Measurements from ENCODE around the gene ZNF497. TPM values are rescaled to one million over a fixed set of nuclear protein-coding genes. Genes with fewer than 3 reads are reported as not detected.
"Not testable (repeated sequence)": the region's sequence is repeated elsewhere in the genome, so short reads cannot be mapped to it uniquely, and the experiment has no call there.

ZNF497 gene
- total RNA-seq, 6 donors from 2014 or later: 1.5 to 15.7 (median 4.0) TPM

DNA sequence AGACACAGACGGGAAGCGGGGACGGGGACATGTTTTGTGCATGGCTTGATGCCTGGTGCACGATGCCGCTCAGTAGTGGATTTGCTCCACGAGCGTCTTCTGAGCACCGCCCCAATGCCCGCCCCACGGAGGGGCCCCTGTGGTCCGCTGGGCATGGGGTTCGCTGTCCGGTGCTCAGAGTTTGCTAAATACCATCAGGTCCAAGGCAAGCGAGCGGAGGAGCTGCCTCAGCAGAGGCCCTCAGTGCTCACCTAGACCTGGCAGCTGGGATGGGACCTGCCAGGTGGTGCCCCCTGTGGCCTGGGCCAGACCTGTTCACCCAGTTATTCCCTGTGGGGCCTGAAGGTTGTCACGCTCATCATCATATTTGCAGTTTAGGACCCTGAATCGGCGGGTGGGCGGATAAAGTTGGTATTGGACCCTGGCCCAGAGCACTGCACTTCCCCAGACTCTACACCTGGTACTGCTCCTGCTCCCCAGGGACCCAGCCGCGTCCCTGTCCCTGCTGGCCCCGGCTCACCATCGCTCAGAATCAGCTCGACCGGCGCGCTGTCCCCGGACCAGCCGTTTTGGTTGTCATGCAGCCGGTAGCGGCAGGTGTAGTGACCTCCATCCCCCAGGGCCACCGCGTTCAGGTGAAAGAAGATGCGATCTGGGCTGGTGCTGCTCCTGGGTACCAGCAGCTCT lies 11.5 kb downstream of the ZNF497 start:
- H3K27ac ChIP-seq: no peak overlapping the region
- H3K27me3 ChIP-seq: peaks cover 0 to 15% (median 3%) of the 10 kb centered on the region in 4 donors
- DNase-seq: peak in 1 of 2 donors; percentile 71
- H3K4me1 ChIP-seq: peaks cover 10 to 36% (median 20%) of the 10 kb centered on the region in 4 donors
- H3K36me3 ChIP-seq: peaks cover 0 to 11% (median 0%) of the 10 kb centered on the region in 4 donors
- no peak for ATAC-seq (ENCODE audit: low FRiP score in 2 of 2)
- no peaks in the 10 kb centered on the region for H3K9me3 ChIP-seq
- TF ChIP-seq EP300 (IDR thresholded peaks at IDR 0.05): no peak
- 74 to 76% methylated on average over 30 to 32 of the region's 34 CpGs for WGBS, 2 donors
- H3K4me3 ChIP-seq: peak overlapping the region in 1 of 4 donors; percentile 9

DNA sequence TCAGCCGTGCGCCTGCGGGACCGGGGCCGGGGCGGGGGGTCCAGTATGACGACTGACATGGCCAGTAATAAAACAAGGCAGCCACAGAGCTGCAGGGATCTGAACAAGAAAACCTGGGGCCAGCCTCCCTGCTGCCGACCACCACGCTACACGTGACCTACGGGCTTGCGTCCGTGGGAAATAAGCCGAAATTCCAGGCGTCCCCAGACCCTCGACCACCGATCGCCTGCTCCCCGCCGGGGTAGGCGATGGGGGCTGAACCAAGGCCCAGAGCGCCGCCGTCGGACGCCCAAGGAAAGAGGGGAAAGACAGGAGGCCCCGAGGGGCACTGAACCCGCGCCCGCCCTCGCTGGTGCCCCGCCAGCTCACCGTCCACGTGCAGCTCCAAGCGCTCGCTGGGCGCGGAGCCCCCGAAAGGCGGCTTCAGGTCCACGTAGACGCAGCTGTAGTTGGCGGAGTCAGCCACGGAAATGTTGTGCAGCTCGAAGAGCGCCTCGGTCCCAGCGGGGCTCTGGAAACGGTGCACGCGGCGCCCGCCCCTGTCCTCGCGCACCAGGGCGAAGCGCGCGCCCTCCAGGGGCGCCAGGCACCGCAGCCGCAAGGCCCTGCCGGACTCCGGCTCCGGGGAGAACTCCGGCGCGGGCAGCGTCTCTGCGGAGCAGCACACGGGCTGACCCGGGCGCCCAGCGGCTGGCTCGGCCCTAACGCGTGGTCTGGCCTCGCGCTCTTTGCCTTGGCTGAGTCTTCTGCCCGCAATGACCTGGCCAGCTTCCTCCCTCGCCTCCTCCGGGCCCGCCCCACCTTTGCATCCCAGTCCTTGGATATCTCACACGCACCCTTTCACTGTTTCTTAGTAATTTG lies 12.3 kb downstream of the ZNF497 start:
- WGBS, 2 donors: 57 to 65% methylated on average over 34 to 54 of the region's 84 CpGs
- Histone ChIP-seq H3K4me3 (peak overlapping the region in 2 of 4 donors; percentile 9 to 26), H3K36me3 (peaks cover 0 to 11% (median 0%) of the 10 kb centered on the region in 4 donors), H3K27ac (no peak overlapping the region), H3K9me3 (no peaks in the 10 kb centered on the region), H3K27me3 (peaks cover 0 to 15% (median 2%) of the 10 kb centered on the region in 4 donors), H3K4me1 (peaks cover 10 to 32% (median 19%) of the 10 kb centered on the region in 4 donors)
- DNase-seq: peak in 1 of 2 donors; percentile 85
- ATAC-seq (ENCODE audit: low FRiP score in 2 of 2): no peak
- no peak for TF ChIP-seq EP300 (IDR thresholded peaks at IDR 0.05)
- no peak for TF ChIP-seq POLR2A (IDR thresholded peaks at IDR 0.05)
- TF ChIP-seq, protein P1, sequence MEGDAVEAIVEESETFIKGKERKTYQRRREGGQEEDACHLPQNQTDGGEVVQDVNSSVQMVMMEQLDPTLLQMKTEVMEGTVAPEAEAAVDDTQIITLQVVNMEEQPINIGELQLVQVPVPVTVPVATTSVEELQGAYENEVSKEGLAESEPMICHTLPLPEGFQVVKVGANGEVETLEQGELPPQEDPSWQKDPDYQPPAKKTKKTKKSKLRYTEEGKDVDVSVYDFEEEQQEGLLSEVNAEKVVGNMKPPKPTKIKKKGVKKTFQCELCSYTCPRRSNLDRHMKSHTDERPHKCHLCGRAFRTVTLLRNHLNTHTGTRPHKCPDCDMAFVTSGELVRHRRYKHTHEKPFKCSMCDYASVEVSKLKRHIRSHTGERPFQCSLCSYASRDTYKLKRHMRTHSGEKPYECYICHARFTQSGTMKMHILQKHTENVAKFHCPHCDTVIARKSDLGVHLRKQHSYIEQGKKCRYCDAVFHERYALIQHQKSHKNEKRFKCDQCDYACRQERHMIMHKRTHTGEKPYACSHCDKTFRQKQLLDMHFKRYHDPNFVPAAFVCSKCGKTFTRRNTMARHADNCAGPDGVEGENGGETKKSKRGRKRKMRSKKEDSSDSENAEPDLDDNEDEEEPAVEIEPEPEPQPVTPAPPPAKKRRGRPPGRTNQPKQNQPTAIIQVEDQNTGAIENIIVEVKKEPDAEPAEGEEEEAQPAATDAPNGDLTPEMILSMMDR (IDR thresholded peaks at IDR 0.05): no peak
- no peak for TF ChIP-seq POLR2AphosphoS5 (IDR thresholded peaks at IDR 0.05)

DNA sequence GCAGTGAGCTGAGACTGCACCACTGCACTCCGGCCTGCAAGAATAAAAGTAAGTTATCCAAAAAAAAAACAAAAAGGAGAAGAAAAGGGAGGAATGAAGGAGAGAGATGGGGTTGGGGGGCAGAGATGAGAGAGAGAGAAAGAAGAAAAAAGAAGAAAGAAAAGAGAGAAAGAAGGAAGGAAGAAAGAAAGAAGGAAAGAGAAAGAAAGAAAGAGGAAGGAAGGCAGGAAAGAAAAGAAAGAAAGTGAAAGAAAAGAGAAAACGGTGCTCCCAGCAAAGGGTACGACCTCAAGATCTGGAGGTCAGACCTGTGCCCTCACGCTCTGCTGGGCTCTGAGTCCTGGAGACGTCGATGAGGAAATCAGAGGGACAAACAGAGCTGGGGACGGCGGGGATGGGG lies 13.0 kb downstream of the ZNF497 start:
- TF ChIP-seq POLR2A (IDR thresholded peaks at IDR 0.05) (no peak), POLR2AphosphoS5 (IDR thresholded peaks at IDR 0.05) (no peak), EP300 (IDR thresholded peaks at IDR 0.05) (no peak)
- TF ChIP-seq, protein P1 (IDR thresholded peaks at IDR 0.05): no peak
- Histone ChIP-seq H3K27ac (no peak overlapping the region), H3K4me1 (peaks cover 10 to 32% (median 19%) of the 10 kb centered on the region in 4 donors), H3K9me3 (no peaks in the 10 kb centered on the region), H3K4me3 (no peak overlapping the region), H3K27me3 (peaks cover 0 to 15% (median 2%) of the 10 kb centered on the region in 4 donors), H3K36me3 (peaks cover 0 to 11% (median 0%) of the 10 kb centered on the region in 4 donors)
- DNase-seq: no peak
- no peak for ATAC-seq (ENCODE audit: low FRiP score in 2 of 2)
- 51 to 56% methylated on average over 8 of the region's 8 CpGs for WGBS, 2 donors

DNA sequence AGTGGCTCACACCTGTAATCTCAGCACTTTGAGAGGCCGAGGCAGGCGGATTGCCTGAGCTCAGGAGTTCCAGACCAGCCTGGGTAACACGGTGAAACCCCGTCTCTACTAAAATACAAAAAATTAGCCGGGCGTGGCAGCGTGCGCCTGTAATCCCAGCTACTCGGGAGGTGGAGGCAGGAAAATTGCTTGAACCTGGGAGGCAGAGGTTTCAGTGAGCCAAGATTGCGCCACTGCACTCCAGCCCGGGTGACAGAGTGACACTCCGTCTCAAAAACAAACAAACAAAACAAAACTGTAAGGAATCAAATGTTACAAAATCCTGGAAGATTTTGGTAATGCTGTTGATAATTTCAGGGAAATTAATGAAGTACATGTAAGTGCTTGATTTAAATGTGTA lies 14.5 kb downstream of the ZNF497 start:
- peaks cover 10 to 32% (median 19%) of the 10 kb centered on the region in 4 donors for H3K4me1 ChIP-seq
- not testable (repeated sequence) for DNase-seq; H3K9me3 ChIP-seq; ATAC-seq (ENCODE audit: low FRiP score in 2 of 2)
- peaks cover 0 to 15% (median 2%) of the 10 kb centered on the region in 4 donors for H3K27me3 ChIP-seq
- H3K27ac ChIP-seq: peak overlapping the region in 2 of 4 donors; percentile 62 to 85
- 17 to 20% methylated on average over 12 of the region's 12 CpGs for WGBS, 2 donors
- H3K36me3 ChIP-seq: peaks cover 0 to 11% (median 0%) of the 10 kb centered on the region in 4 donors
- H3K4me3 ChIP-seq: peak overlapping the region; percentile 50 to 79 (median 70)

DNA sequence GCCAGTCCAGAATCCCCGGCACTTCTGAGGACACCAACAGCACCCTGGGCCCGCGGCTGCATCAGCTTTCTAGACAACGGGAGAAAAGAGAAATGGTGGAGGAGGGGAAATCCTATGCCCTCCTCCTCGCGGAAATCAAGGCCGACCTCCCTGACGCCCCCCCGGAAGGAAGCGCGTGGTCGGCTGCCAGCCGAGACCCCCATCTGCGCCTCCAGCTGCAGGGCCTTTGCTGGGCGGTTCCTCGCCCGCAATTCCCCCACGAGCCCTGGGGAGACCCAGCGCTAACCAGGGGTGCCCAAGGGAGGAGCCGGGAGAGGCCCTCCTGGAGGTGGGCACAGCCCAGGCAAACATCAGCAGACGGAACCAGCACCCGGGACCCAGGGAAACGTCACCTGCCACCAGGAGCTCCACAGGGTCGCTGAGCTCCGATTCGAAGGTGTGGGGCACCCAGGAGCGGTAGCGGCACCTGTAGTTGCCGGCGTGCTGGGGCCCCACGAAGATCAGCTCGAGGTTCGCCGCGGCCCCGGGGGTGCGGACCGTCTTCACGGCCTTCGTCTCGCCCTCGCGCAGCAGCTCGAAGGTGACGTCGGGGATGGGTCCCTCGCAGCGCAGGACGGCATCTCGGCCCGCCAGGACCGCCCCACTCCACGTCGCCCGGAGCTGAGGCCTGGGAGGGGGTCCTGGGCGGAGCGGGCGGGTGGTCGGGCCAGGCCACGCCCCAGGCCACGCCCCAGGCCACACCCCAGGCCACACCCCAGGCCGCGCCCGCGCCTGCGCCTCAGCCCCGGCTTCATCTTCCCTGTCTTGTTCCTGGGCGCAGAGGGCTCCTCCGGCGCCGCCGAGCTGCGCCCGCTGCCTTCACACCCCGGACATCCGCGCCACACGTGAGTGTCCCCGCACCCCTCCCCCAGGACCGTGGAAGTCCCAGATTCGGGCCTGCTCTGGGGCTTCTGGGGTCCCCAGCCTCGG lies 15.3 kb downstream of the ZNF497 start:
- TF ChIP-seq POLR2AphosphoS5 (IDR thresholded peaks at IDR 0.05): peak; percentile 43 to 45
- no peak for TF ChIP-seq EP300 (IDR thresholded peaks at IDR 0.05)
- TF ChIP-seq POLR2A (IDR thresholded peaks at IDR 0.05): peak in 2 of 4 donors; percentile 43 to 57
- Histone ChIP-seq H3K9me3 (no peaks in the 10 kb centered on the region), H3K4me3 (peak overlapping the region; percentile 50 to 79 (median 70)), H3K36me3 (peaks cover 0 to 11% (median 0%) of the 10 kb centered on the region in 4 donors), H3K27ac (peak overlapping the region; percentile 62 to 88 (median 74)), H3K4me1 (peaks cover 10 to 32% (median 19%) of the 10 kb centered on the region in 4 donors), H3K27me3 (peaks cover 0 to 15% (median 2%) of the 10 kb centered on the region in 4 donors)
- peak; percentile 92 to 93 for ATAC-seq (ENCODE audit: low FRiP score in 2 of 2)
- DNase-seq: peak; percentile 56 to 93
- WGBS, 2 donors: 2 to 5% methylated on average over 11 to 43 of the region's 82 CpGs

Data from upper lobe of left lung (tissue), 6 donors.